HG03460 (cell line): ENCODE data around the gene VAMP5.
"Not testable (repeated sequence)": the region's sequence is repeated elsewhere in the genome, so short reads cannot be mapped to it uniquely, and the experiment has no call there.

Source experiments
- ATAC-seq: cut with Tn5 transposase; IDR thresholded peaks from one replicate; pipeline ENCODE4 v1.9.1; 2021; ENCODE audit not compliant: unreplicated experiment

VAMP5 gene

DNA sequence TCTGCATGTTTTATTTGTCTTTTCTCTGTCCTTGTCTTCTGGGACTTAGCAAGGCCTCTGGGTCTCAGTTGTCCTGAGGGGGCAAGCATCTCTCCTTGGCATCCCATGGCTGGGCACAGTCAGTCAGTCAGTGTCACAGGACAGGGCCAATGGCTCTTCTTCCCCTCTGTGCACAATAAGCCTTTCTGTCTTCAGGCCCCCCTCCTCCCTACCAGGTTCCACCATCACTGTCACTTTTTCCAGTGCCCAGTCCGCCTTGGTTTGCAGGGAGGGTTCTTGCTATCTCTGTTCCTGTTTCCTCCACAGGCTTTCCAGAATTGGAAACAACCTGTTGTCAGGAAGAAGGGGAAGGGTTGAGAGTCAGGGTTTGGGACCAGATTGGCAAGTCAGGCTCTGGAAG, 1.7 kb upstream of the VAMP5 start:
- ATAC-seq: no peak

DNA sequence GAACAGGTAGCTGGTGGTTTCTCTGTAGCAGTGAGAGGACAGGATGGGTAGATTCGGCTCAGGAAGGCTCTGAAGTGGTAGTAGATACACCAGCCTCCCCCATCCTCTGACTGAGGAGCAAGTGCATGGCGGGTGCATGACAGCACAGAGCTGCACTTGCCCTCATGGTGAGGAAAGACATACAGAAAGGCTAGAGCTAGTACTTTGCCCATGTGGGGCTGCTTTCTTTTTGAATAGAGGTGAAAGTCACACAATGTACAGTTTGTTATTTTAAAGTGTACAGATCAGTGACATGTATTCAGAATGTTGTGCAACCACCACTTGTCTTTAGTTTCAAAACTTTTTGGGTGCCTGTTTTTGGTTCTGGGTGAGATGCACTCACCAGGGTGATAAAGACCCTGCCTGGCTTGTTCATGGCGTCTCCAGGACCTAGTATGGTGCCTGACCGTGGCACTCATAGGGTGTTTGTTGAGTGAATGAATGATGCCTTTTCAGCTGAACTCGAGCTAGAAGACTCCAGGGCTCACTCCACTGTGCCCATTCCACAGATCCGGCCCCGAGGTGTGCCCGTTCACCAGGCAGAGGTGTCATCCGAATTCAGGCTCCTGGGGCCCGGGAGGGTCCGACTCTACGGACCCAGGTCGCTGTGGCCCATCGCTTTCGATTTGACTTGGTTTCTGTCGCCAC, 421 bp upstream of the VAMP5 start:
- no peak for ATAC-seq

DNA sequence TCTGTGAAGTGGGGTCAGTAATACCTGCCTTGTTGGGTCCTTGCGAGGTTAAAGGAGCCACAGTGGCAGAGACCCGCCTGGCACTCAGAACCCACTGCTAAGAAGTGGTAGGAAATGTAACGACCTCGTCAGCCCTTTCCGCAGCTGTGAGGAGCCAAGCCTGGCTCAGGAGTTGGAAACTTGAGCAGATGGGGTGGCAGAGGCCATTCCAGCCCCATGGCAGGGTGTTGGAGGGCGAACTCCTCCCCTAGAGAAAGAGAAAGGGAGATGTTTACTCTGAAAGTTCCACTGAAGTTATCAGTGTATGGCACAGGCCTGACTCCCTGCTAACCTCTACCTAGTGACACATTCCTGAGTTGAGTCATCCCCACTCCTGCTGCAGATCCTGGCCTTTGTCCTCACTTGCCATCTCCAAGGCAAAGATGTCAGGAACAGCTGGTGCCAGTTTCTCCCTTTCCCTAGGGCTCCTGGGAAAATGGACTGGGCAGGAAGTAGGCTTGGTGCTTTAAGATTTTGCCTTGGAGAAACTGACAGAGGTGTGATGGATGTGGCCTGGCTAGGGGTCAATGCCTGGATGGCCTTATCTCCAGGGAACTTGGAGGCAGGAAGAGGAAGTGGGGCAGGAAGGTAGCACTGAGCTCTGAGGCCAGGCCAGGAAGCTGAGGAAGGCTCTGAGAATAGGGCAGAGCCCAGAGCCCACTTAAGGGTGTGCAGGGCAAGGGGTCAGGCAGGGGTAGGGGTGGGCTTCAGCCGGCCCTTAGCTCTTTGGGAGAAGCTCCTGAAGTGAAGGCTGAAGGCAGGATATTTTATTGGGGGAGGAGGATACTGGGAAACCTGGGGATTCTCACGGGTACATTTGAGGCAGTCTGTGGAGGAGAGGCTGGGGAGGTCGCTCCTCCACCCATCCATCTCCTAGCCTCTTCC, 888 bp downstream of the VAMP5 start:
- peak; percentile 52 for ATAC-seq

DNA sequence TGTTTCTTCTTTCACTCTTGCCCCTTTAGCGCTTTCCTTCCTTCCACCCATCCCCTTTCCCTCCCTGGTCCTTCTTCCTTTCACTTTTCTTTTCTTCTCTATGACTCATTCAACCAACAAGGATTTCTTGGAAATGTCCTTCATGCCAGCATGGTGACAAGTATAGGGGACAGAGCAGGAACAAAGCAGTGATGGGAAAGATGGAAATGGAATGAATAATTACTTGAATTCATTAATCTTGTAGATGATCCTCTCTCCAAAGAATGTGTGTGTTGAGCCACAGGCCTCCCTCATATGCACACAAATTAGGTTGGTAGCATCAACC, 1.5 kb downstream of the VAMP5 start:
- ATAC-seq: no peak

DNA sequence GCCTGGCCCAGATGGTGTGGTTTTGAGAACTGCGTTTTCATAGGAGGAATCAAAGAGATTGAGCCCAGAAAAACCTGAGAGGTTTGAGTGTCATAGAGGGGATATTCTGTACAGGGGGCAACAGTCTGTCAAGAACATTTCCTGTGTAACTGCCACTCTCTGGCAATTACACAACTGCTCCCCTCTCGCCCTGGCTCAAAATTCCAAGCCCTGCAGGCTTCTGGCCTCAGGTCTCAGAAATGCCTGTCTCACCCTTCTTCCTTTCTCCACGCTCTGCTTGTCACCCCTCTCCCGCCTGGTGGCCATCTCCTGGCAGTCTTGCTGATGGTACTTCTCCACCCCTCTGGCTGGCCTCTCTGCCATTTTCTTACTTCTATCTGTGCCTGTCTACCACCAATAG, 4.0 kb downstream of the VAMP5 start:
- ATAC-seq: no peak

DNA sequence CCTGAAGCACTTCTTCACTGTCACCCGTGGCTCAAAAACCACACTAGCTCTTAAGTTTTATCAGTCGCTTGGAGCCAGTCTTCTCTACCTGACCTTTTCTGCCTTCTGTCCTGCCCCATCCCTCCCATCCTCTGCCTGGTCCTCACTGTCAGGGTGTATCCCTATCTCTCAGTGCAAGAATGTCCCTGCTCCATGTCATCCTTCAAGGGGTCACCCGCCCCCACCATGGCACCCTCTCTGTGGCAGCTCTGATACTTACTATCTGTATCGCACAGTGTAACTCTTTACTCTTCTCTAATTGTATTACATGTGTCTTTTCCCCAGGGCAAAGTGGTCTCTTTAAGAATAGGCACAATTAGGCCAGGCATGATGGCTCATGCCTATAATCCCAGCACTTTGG, 4.4 kb downstream of the VAMP5 start:
- no peak for ATAC-seq

DNA sequence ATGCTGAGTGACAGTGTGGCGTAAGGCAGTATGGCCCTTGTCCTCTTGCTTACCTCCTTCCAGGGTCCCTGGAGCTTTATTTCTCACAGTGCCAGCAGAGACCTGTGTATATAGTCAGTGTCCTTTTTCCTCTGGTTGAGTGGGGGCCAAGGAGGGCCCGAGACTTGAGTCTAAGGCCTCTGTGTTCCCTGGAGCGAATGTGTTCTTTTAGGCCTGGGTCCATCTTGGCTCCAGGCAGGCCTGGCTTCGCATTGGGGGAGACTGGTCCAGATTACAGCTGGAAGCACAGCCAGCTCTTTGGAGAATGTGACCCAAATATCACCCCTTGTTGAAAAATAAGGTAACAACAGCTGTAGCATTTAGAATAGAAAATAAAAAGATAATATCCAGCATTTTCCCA, 5.0 kb downstream of the VAMP5 start:
- ATAC-seq: no peak

DNA sequence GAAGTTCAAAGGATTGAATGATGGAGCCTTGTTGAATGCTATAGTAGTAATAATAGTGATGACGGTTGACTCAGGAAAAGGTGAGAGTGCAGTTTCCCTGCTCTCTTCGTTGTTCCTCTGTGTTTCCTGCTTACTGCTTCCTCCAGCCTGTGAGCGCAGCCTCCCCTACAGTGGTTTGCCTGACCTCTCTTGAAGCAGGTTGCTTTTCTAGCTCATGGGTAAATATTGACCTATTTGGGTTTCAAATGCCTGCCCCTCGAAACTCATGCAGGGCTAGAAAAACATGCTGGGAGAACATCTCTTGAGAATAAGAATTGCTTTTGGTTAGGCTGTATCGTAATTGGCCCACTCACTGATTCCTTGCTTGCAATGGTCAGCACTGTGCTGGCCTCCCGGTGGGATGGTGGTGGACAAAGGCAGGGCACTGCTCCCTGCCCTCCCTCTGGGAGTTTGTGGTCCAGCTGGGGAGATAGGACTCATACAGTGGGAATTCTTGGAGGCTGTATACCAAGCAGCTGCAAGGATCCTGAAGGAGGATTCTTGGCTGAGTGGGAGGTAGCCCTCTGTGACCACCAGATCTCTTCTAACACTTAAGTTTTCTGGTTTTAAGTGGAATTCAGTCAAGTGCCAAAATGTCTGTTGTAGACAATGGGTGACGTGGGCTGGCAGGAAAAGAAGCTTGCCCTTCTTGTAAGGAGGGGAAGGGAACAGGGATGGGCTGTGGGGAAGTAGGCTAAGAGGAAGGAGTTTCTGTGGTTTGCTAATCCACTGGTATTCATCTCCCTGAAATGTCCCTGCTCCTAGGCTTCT, 6.0 kb downstream of the VAMP5 start:
- ATAC-seq: no peak

DNA sequence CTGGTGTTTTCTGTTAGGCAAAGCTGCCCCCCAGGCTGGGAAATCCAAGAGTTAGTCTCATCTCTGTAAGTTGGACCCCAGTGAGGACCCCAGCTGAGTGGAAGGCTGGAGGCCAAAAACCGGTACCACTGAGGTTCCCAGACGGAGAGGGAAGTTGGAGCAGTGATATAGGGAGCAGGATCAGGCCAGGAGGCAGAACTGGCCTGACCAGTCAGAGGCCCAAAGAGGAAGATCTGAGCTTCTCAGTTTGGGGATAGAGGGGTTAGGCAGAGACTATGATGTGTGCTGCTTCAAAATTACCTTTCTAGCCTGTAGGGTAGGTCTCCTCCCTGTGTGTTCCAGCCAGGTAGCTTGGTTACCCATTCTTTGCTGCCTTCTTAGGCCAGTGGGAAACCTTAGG, 6.7 kb downstream of the VAMP5 start:
- ATAC-seq: no peak

DNA sequence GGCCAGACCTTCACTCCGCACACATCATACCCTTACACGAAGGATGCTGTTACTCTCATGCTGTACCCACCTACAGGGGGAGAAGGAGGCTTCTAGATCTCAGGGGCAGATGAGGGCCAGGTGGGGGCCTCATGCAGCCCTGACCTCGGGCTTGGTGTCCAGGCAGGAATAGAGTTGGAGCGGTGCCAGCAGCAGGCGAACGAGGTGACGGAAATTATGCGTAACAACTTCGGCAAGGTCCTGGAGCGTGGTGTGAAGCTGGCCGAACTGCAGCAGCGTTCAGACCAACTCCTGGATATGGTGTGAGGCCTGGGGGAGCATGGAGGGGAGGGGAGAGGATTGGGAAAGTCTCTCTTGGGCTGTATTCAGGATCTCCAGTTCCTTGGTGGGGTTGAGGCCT, 7.3 kb downstream of the VAMP5 start:
- no peak for ATAC-seq

DNA sequence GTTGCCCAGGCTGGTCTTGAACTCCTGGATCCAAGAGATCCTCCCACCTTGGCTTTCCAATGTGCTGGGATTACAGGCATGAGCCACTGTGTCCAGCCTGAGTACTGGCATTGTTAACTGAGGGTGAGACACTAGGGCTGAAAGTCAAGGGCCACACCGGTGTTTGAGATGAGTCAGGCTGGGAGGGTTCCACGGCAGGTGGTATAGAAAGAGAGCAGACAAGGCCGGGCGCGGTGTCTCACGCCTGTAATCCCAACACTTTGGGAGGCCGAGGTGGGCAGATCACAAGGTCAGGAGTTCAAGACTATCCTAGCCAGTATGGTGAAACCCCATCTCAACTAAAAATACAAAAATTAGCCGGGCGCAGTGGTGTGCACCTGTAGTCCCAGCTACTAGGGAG, 8.1 kb downstream of the VAMP5 start:
- ATAC-seq: not testable (repeated sequence)

DNA sequence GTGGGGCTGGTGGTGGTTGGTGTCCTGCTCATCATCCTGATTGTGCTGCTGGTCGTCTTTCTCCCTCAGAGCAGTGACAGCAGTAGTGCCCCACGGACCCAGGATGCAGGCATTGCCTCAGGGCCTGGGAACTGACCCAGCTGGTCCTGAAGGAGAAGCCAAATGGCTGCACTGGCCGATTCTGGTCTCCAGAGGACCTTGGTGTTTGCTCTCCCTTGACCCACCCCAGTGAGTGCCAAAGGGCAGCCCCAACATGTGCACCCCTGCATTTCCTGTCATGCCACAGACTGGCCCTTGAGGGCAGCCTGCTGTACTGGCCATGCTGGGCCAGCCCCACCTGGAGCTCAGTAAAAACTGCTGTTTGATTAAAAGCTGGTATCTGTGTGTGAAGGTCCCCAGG, 8.8 kb downstream of the VAMP5 start:
- ATAC-seq: no peak

DNA sequence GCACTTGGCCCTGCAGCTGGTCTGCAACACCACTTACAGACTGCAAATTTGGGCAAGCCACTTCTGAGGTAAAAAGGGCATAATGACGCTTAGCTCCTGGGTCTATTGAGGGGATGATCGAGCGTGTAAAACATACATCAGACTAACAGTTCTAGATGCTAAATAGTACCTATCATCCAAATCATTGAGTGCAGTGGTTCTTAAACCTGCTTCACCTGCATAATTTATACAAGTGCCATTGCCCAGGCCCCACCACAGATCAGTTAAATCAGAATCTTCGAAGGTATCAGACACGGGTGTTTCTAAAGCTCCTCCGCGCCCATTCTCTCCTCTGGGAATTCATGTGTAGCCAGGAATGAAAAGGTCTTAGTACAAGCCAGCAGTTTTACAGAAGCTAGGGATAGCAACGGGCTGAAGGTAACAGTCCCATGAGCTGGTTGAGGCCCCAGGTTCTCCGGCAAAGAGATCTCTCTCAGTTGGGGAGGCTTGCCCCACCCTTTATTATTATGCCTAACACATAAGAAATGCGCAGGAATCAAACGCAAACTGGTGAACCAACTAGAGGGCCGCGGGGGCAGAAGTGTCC, 10.6 kb downstream of the VAMP5 start:
- no peak for ATAC-seq

DNA sequence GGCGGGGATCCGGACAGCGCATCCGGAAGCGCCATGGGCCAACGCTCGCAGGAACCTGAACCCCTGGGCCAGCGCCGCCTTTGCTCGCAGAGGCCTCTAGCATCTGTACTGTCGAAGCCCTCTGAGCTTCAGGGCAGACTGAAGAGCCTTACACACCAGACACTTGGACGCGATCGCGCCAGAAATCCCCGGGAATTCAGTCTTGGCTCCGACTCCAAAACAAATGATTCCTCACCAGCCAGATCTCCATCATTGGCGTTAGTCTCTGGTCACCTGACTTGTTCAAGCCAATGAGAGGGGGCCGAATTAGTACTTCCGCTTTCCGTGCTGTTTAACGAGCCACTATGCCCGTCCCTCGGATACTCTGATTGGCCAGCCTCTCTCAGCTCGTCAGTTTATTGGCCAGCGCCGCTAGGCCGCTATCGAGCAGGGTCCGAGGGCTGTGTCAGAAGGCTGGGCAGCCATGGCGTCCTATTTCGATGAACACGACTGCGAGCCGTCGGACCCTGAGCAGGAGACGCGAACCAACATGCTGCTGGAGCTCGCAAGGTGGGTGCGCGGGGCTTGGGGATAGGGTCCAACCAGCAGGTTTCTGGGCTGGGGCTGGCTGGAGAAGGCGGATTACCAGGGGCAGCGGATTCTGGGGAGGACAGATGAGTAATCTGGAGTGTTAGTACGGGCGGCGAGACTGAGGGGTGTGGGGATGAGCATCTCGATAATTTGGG, 11.2 kb downstream of the VAMP5 start, which contains the start of gene RNF181:
Gene RNF181 (plus strand): TSS at position 445 of the 725 bp plus-strand sequence. CDS start 19 bp downstream, at position 464.
- peak; percentile 99 for ATAC-seq

DNA sequence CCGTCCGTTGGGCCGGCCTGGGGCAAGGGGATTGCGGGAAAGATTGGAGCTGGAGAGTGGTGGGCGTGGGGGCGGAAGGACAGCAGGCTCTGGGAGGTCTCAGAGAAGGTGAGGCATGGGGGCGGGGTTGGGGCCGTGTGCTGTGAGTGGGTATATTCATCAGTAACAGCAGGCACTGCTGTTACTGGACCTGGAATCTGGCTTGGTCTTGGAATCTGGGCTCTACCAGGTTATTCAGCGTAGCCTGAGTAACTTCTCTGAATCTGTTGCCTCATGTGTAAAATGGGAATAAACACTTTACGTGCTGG, 11.7 kb downstream of the VAMP5 start:
- no peak for ATAC-seq

DNA sequence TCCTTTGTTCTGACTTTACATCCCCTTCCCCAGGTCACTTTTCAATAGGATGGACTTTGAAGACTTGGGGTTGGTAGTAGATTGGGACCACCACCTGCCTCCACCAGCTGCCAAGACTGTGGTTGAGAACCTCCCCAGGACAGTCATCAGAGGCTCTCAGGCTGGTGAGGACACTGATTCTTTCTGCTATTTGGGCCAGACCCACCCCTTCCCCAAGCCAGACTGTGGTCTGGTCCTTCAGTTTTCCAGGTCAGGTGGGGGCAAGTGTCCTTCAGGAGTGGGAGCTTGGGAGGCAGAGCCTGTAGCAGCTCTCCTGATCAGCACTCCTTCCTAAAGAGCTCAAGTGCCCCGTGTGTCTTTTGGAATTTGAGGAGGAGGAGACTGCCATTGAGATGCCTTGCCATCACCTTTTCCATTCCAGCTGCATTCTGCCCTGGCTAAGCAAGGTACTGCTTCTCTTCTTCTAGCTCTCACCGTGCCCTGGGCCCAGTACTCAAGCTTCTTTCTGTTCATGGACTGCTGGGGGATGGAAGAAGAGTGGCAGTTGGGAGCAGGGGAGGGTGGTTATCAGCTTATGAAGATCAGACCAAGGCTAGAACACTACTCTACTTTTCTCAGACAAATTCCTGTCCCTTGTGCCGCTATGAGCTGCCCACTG, 12.4 kb downstream of the VAMP5 start:
- ATAC-seq: no peak

DNA sequence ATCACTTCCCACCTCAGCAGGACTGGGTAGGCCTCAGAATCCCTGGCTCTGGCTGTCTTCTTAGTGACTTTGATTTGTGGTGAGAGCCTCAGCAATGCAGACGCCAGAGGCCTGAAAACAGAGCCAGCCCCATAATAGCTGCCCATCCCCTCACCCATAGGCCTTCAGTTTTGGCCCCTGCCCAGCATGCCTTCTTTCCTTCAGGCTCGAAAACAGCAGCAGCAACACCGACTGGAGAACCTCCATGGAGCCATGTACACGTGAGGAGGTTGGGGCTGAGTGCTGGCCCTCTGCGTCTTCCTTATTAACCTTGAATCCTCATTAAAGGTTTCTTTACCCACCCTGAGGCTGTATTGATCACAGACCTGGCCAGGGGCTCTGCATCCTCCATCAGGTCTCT, 13.0 kb downstream of the VAMP5 start:
- no peak for ATAC-seq

DNA sequence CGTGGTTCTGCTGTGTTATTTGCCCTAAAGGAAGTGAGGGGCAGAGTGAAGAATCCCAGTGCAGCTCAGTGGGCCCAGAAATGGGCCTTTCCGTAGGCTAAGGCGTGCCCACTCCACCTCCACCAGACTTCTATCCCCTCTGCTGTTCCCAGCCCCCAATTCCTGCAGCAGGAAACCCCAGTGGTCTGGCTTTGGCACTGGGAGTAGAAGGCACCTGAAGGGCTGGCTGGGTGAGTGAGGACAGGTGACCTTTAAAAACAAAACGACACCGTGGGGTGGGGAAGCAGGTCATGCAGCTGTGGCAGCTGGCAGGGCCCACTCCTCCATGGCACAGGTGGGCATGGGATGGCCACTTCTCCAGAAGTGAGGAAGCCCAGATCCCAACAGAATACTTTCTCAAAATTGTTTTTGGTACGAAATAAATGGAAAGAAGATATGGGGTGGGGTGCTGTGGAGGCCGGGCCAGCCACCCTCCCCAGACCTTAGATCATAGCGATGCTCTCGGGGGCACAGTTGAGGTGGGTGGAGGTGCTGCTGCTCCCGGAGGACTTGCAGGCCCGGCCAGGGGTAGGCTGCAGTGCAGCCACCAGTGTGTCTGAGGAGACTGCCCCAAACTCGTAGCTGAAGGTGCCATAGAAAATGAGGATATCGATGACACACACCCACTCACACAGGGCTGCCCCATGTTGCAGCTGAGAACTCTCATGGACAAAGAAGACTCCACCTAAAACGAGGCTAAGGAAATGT, 14.5 kb downstream of the VAMP5 start:
- ATAC-seq: no peak

DNA sequence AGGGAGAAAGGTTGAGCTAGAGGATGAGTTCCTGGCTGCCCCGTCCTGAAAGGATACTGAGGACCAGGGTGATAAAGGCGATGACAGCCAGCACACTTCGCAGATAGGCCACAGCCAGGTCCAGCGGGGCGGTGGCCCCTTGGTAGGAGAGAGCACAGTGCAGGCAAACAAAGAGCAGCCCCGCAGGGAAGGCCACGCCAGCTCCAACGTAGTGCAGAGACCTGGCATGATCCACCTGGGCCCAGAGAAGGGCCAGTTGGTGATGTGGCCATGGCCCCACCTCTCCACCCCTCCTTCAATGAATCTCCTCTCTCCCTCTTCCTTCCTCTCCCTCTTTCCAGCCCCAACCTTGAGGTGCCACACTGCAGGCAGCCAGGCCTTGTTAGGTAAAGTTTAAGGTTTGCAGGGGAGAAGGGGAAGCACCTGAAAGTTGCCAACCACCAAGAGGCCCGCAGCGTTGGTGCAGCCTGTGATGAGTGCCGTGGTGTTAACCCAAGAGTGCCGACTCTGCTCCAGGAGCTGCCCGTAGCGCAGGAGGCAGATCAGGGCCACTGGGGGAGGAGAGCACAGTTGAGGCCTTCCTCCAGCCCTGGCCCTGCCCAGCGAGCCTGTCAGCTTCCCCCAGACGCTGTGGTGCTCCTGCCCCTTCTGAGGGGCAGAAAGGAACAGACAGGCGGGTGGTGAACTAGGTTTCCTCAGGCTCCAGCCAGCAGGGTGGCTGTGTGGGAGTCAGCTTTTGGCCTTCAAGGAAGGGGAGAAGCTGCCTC, 15.4 kb downstream of the VAMP5 start:
- ATAC-seq: no peak
